ENCODE measurements around the gene USP16.
"Not testable (repeated sequence)": the region's sequence is repeated elsewhere in the genome, so short reads cannot be mapped to it uniquely, and the experiment has no call there.

GRCh38 chr21:29011236-29011635 lies 13.2 kb upstream of the USP16 start:
- TF ChIP-seq POLR2AphosphoS5, CTCF, POLR2A (IDR thresholded peaks at IDR 0.05): not testable (repeated sequence)

Data from breast epithelium (tissue), 3 donors.